HG03571 (cell line): Measurements from ENCODE around the gene TMEM89.
A peak's percentile ranks its signal among the peaks of the same experiment; 100 is the strongest.

Source experiments
- ATAC-seq: cut with Tn5 transposase; IDR thresholded peaks from one replicate; pipeline ENCODE4 v1.9.1; 2021; ENCODE audit not compliant: unreplicated experiment

TMEM89 gene

GRCh38 chr3:48642605-48643004 is 21.0 kb upstream of the TMEM89 start:
- no peak for ATAC-seq

GRCh38 chr3:48641396-48641795 is 19.8 kb upstream of the TMEM89 start:
- no peak for ATAC-seq

GRCh38 chr3:48639944-48640606 is 18.5 kb upstream of the TMEM89 start:
- ATAC-seq = no peak

- no peak for ATAC-seq
Observed at GRCh38 chr3:48637305-48637704, 15.7 kb upstream of the TMEM89 start.

GRCh38 chr3:48636149-48636655 is 14.6 kb upstream of the TMEM89 start:
- no peak for ATAC-seq

- peak; percentile 83 for ATAC-seq
Observed at GRCh38 chr3:48635222-48636021, 13.9 kb upstream of the TMEM89 start, which contains the start of gene SLC26A6. Gene SLC26A6, minus strand, starts transcription at chr3:48635461. Its CDS starts 68 bp downstream, at chr3:48635393.

- ATAC-seq = no peak
Observed at GRCh38 chr3:48634661-48635221, 13.2 kb upstream of the TMEM89 start.

- no peak for ATAC-seq
Observed at GRCh38 chr3:48633743-48634142, 12.2 kb upstream of the TMEM89 start.

GRCh38 chr3:48633256-48633655 is 11.7 kb upstream of the TMEM89 start:
- no peak for ATAC-seq

- no peak for ATAC-seq
Observed at GRCh38 chr3:48631516-48632448, 10.2 kb upstream of the TMEM89 start.

GRCh38 chr3:48630833-48631232 is 9.3 kb upstream of the TMEM89 start:
- no peak for ATAC-seq

- ATAC-seq = no peak
Observed at GRCh38 chr3:48630407-48630806, 8.8 kb upstream of the TMEM89 start.

- no peak for ATAC-seq
Observed at GRCh38 chr3:48629894-48630293, 8.3 kb upstream of the TMEM89 start.

GRCh38 chr3:48628277-48629017 is 6.9 kb upstream of the TMEM89 start:
- no peak for ATAC-seq

GRCh38 chr3:48625600-48625999 is 4.0 kb upstream of the TMEM89 start:
- ATAC-seq = no peak

- ATAC-seq = no peak
Observed at GRCh38 chr3:48624767-48625166, 3.2 kb upstream of the TMEM89 start.

GRCh38 chr3:48623851-48624547 is 2.4 kb upstream of the TMEM89 start:
- no peak for ATAC-seq

- no peak for ATAC-seq
Observed at GRCh38 chr3:48619541-48620524, 1.7 kb downstream of the TMEM89 start.
